Common myeloid progenitor, CD34-positive (primary cell): Measurements from ENCODE around the gene OR52A1. TPM values are rescaled to one million over a fixed set of nuclear protein-coding genes. Genes with fewer than 3 reads are reported as not detected.

Experiments
- CTCF ChIA-PET: fragments of 350-600 bp; sonication (Branson Sonifier 250); formaldehyde crosslinking; loops from one replicate; lab custom pipeline; 2021; ENCODE audit warnings: antibody characterized with exemption; lab: Charles Lee
- POLR2A ChIA-PET: fragments of 350-600 bp; sonication (Branson Sonifier 250); formaldehyde crosslinking; loops from one replicate; lab custom pipeline; 2021; ENCODE audit warnings: antibody characterized with exemption; lab: Charles Lee
- DNase-seq, 3 donors: peaks; one replicate each; pipeline versions ENCODE4 v3.0.0 to v3.0.0-alpha.2; 2013
- H3K27ac ChIP-seq, 2 experiments: 1 replicate in 1 of 2; 2 replicates in 1 of 2; pipeline ENCODE4 v1.7.0; 2013; ENCODE audit warnings: inconsistent platforms in 2 of 2, low read length in 2 of 2, mild to moderate bottlenecking in 2 of 2, low read depth in 1 of 2, moderate library complexity in 1 of 2; ENCODE audit not compliant: severe bottlenecking in 2 of 2, insufficient read depth in 1 of 2, poor library complexity in 1 of 2
- H3K27me3 ChIP-seq, 5 experiments: replicated peaks in 2 of 5; 1 replicate in 3 of 5; 2 replicates in 2 of 5; pipeline versions ENCODE4 v1.6.1 to v1.7.0; 2013; ENCODE audit warnings: low read length in 4 of 5, mild to moderate bottlenecking in 2 of 5, moderate library complexity in 2 of 5, inconsistent platforms in 1 of 5; ENCODE audit not compliant: insufficient read depth in 5 of 5, control insufficient read depth in 4 of 5
- H3K36me3 ChIP-seq, 4 experiments: 1 replicate in 2 of 4; 2 replicates in 2 of 4; pipeline versions ENCODE4 v1.6.1 to v1.7.0; 2013; ENCODE audit warnings: low read length in 3 of 4, control low read depth in 1 of 4, mild to moderate bottlenecking in 1 of 4; ENCODE audit not compliant: control insufficient read depth in 4 of 4, insufficient read depth in 4 of 4
- H3K4me1 ChIP-seq, 4 experiments: 1 replicate in 3 of 4; 2 replicates in 1 of 4; pipeline versions ENCODE4 v1.6.1 to v1.7.1; 2013; ENCODE audit warnings: low read length in 3 of 4, mild to moderate bottlenecking in 3 of 4, control low read depth in 1 of 4, inconsistent platforms in 1 of 4, moderate library complexity in 1 of 4; ENCODE audit not compliant: control insufficient read depth in 4 of 4, insufficient read depth in 4 of 4; ENCODE audit errors: control extremely low read depth in 1 of 4
- H3K4me3 ChIP-seq, 7 experiments: 1 replicate in 4 of 7; 2 replicates in 3 of 7; pipeline versions ENCODE4 v1.5.1 to v1.7.0; 2013; ENCODE audit warnings: mild to moderate bottlenecking in 7 of 7, low read length in 6 of 7, moderate library complexity in 6 of 7, inconsistent platforms in 2 of 7, low read depth in 2 of 7, control low read depth in 1 of 7; ENCODE audit not compliant: insufficient read depth in 4 of 7, control insufficient read depth in 1 of 7; ENCODE audit errors: extremely low read depth in 1 of 7
- H3K9me3 ChIP-seq, 5 experiments: 1 replicate in 4 of 5; 2 replicates in 1 of 5; pipeline versions ENCODE4 v1.6.1 to v1.7.1; 2013; ENCODE audit warnings: low read length in 4 of 5, mild to moderate bottlenecking in 2 of 5, inconsistent platforms in 1 of 5, low read depth in 1 of 5, moderate library complexity in 1 of 5; ENCODE audit not compliant: control insufficient read depth in 4 of 5, insufficient read depth in 2 of 5; ENCODE audit errors: control extremely low read depth in 1 of 5
- WGBS: methylation state at CpG from one replicate; pipeline ENCODE4 v1.1.5; 2013; ENCODE audit not compliant: insufficient coverage; 5-methylcytosine and 5-hydroxymethylcytosine counted together
- polyA plus RNA-seq: library from polyadenylated mRNA; unstranded; fragments of 120-200 nt; gene quantifications from one replicate; pipeline ENCODE4 v1.2.1, GENCODE V29; 2013

OR52A1 gene
- polyA plus RNA-seq = not detected

DNA sequence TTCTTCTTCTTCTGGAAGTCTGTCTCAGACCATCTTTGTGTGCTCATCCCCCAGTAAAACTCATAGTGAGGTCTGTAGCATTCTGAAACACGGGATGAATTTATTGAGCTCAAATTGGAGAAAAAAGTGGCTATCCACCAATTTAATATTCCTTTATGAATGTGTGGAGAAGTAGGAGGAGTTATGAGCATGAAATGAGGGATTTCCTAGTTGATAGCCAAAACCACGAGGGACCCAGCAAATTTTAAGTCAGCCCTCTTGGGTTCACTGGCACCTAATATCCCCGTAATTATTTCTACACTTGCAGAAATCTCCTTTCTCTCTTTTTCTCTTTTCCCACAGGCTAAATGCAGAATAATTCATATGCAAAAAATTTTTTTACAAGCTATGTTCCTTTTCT, at the start of gene OR52A1:
Gene OR52A1, minus strand, starts transcription at position 101 of the 400 bp plus-strand sequence. CDS start 2,388 bp downstream, outside the sequence.
- ChIA-PET POLR2A (no interaction called here), CTCF (no interaction called here)
- H3K27me3 ChIP-seq = no peaks in the 10 kb centered on the region
- no peaks in the 10 kb centered on the region for H3K36me3 ChIP-seq
- no peaks in the 10 kb centered on the region for H3K9me3 ChIP-seq
- no peak within 1 kb of the TSS for H3K27ac ChIP-seq
- no peaks in the 10 kb centered on the region for H3K4me1 ChIP-seq
- DNase-seq = no peak
- no peak within 1 kb of the TSS for H3K4me3 ChIP-seq
- WGBS = 90% methylated on average over 2 of the region's 3 CpGs

DNA sequence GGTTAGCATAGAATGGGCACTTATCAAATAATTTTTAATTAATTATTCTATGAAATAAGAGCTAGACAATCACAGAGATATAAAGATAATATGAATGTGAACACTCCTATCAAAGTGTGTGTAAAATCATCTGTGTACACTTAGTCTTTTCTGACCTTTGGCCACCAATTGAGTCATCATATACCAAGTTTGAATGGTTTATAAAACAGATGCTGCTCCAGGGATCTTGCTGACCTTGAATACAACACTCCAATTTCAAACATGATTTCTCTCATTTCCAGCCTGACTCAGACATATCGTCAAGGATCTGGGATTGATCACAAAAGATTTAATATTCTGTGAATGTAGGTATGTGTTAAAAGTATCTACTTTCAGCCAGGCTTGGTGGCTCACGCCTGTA, 48.8 kb upstream of the OR52A1 start:
- Histone ChIP-seq H3K9me3 (no peaks in the 10 kb centered on the region), H3K4me3 (no peak overlapping the region), H3K27ac (no peak overlapping the region), H3K27me3 (no peaks in the 10 kb centered on the region), H3K36me3 (no peaks in the 10 kb centered on the region), H3K4me1 (no peaks in the 10 kb centered on the region)
- DNase-seq = no peak
- ChIA-PET CTCF (interaction anchor here (0.8 to 8.5 kb wide), 8 partner anchors 8 to 606 kb away, joined by 3 to 67 read pairs (median 4); partner anchors contain the start of genes OR51D1, OR51M1 and OR52N2), POLR2A (no interaction called here)
- 100% methylated on average over 1 of the region's 2 CpGs for WGBS

DNA sequence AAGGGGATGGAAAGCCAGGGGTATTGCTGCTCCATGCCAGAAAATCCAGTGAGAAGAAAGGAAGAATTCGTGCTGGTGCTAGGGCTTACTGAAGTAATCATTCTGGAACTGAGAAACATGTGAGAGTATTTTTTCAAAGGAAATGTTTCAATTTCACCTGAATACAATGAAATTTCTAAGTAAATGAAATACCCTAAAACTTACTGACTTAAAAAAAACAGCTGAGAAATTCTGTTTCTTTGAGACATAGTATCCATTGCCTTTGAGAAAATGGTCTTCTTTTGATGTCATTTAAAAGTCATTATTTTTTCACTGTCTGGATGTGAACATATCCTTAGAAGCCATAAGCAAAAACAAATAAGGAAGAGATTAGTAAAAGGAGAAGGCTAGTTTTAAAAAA, 46.0 kb upstream of the OR52A1 start, which contains the start of gene OR51V1:
Gene OR51V1, minus strand, starts transcription at position 101 of the 400 bp plus-strand sequence. Its CDS starts 0 bp downstream, at position 101.
- Histone ChIP-seq H3K27ac (no peak within 1 kb of the TSS), H3K27me3 (no peaks in the 10 kb centered on the region), H3K4me3 (no peak within 1 kb of the TSS), H3K9me3 (no peaks in the 10 kb centered on the region), H3K36me3 (no peaks in the 10 kb centered on the region), H3K4me1 (no peaks in the 10 kb centered on the region)
- DNase-seq = no peak
- ChIA-PET CTCF (no interaction called here), POLR2A (no interaction called here)
- WGBS = no CpG with 5 or more reads among the region's 1 CpG

DNA sequence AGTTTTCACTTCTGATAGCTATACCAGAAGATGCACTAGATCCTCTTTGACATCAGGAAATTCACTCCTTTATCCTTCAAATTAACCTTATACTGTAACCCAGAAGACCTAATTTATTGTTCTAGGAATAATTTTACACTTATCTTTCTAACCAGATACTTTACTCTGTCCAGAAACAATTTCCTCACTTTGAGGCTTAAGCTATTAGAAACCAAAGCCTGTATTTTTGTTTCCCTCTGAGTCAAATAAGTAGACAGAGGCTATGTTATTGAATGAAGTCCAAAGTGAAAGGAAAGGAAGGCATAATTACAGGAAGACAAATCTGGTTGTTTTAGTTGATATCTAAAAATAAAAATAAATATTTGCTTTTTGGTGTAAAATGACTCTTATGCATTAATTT, 43.7 kb upstream of the OR52A1 start:
- Histone ChIP-seq H3K4me1 (no peaks in the 10 kb centered on the region), H3K9me3 (peaks cover 0 to 2% (median 0%) of the 10 kb centered on the region in 5 experiments), H3K4me3 (no peak overlapping the region), H3K27ac (no peak overlapping the region), H3K27me3 (no peaks in the 10 kb centered on the region), H3K36me3 (no peaks in the 10 kb centered on the region)
- ChIA-PET POLR2A (no interaction called here), CTCF (no interaction called here)
- DNase-seq = no peak

DNA sequence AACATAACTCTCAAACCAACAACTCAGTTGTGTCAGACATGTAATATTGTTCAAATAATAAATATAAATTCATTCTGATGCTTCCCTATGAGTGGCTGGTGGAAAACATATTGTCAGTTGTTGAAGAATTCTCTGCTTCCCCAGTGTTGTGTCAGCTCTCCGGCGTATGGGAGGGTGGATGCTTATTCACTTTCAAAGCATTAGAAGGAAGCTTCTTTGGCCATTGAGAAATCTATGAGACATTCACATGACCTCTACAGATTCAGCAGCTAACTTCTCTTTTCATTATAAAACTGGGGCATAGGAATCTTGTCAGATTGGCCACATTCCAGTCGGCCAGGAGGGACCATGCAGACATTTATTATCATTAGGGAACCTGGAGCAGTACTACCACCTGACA, 43.0 kb upstream of the OR52A1 start:
- ChIA-PET CTCF (no interaction called here), POLR2A (no interaction called here)
- DNase-seq = no peak

DNA sequence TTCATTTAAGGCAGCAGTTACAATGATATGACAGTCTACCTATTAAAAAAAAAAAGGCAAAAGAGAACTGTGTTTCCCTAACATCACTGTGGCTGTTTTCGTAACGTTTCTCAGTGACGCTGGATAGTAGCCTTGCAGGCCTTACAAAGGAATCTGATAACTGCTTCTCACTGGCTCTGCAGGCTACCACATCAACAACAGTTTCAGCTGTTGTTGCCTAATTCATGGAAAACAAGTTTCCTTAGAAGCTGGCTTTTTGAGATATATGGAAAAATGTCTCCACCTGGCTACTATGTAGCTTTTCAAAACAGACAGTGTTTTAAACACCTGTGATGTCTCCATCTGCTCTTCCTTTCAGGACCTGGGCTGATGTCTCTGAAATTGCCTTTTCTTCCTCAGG, 42.2 kb upstream of the OR52A1 start:
- H3K27me3 ChIP-seq = no peaks in the 10 kb centered on the region
- H3K9me3 ChIP-seq = peaks cover 0 to 4% (median 0%) of the 10 kb centered on the region in 5 experiments
- no peak overlapping the region for H3K4me3 ChIP-seq
- POLR2A ChIA-PET = no interaction called here
- no peak for DNase-seq
- no peaks in the 10 kb centered on the region for H3K4me1 ChIP-seq
- CTCF ChIA-PET = no interaction called here
- H3K27ac ChIP-seq = no peak overlapping the region
- no peaks in the 10 kb centered on the region for H3K36me3 ChIP-seq
- WGBS = 100% methylated on average over 3 of the region's 3 CpGs

More for the DNA sequence above, 43.0 kb upstream of the OR52A1 start:
- WGBS = 71% methylated on average over 3 of the region's 3 CpGs
- H3K27ac ChIP-seq = no peak overlapping the region
- no peaks in the 10 kb centered on the region for H3K36me3 ChIP-seq
- H3K4me1 ChIP-seq = no peaks in the 10 kb centered on the region
- H3K27me3 ChIP-seq = no peaks in the 10 kb centered on the region
- H3K4me3 ChIP-seq = no peak overlapping the region
- peaks cover 0 to 3% (median 0%) of the 10 kb centered on the region in 5 experiments for H3K9me3 ChIP-seq

DNA sequence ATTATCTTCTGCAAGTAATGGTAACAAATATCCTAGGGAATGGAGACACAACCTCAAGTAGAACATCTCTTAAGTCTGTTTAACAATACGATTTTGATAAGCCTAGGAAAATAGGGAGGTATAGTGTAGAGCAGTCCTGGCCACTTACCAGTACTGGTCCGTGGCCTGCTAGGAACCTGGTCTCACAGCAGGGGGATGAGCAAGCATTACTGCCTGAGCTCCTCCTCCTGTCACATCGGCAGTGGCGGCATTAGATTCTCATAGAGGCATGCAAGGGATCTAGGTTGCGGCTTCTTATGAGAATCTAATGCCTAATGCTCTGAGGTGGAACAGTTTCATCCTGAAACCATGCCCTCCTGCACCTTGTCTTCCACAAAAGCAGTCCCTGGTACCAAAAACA, 41.5 kb upstream of the OR52A1 start:
- no peak for DNase-seq
- H3K4me1 ChIP-seq = no peaks in the 10 kb centered on the region
- peaks cover 0 to 4% (median 0%) of the 10 kb centered on the region in 5 experiments for H3K9me3 ChIP-seq
- ChIA-PET CTCF (interaction anchor here (1.2 kb wide), 1 partner anchor 174 kb away, joined by 3 read pairs; no protein-coding TSS in a partner anchor), POLR2A (no interaction called here)
- no peak overlapping the region for H3K4me3 ChIP-seq
- no peak overlapping the region for H3K27ac ChIP-seq
- no peaks in the 10 kb centered on the region for H3K27me3 ChIP-seq
- no peaks in the 10 kb centered on the region for H3K36me3 ChIP-seq
- WGBS = 95% methylated on average over 5 of the region's 5 CpGs
